ENCODE measurements around the gene F5.

Gene F5

GRCh38 chr1:169588112-169588511 is 1.8 kb upstream of the F5 start:
- no peak for DNase-seq
- Histone ChIP-seq H3K27me3 (ENCODE audit: insufficient read depth, low read length, poor library complexity) (no peaks in the 10 kb centered on the region), H3K4me3 (ENCODE audit: low read depth in 1 of 2, low read length in 2 of 2) (no peak overlapping the region), H3K4me1 (ENCODE audit: insufficient read depth, low read length) (peaks cover 21% of the 10 kb centered on the region), H4K20me1 (ENCODE audit: insufficient read depth, low read length) (no peaks in the 10 kb centered on the region), H2AFZ (ENCODE audit: low read depth, low read length) (no peak overlapping the region), H3K79me2 (ENCODE audit: insufficient read depth, low read length) (no peaks in the 10 kb centered on the region), H3K27ac (ENCODE audit: low read length) (no peak overlapping the region), H3K4me2 (ENCODE audit: insufficient read depth, low read length) (no peak overlapping the region), H3K9ac (ENCODE audit: low read depth, low read length) (no peak overlapping the region), H3K9me3 (ENCODE audit: insufficient read depth, low read length, severe bottlenecking) (no peaks in the 10 kb centered on the region), H3K36me3 (ENCODE audit: insufficient read depth, low read length) (no peaks in the 10 kb centered on the region)
- TF ChIP-seq CTCF (IDR thresholded peaks at IDR 0.05; ENCODE audit: borderline replicate concordance, extremely low read depth, low read length, poor library complexity, severe bottlenecking) (no peak), EZH2 (IDR thresholded peaks at IDR 0.05; ENCODE audit: borderline replicate concordance, low read depth, low read length, severe bottlenecking) (no peak)
- ATAC-seq (ENCODE audit: insufficient read depth, low read depth), result no peak

DNA sequence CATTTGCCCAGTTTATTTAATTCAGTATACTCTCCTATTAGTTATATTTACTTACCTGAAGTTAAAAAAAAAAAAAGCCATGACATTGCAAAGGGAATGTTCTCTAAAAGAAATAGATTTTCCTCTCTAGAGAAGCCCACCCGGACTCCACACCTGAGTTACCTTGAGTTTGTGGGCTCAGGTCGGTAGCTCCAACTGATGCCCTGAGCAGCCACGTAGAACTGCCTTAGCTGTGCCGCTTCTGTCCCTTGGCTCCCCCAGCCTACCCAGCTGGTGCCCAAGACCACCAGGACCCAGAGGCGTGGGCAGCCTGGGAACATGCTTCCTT is 250 bp downstream of the F5 start:
- TF ChIP-seq EZH2 (IDR thresholded peaks at IDR 0.05; ENCODE audit: borderline replicate concordance, low read depth, low read length, severe bottlenecking) (no peak), CTCF (IDR thresholded peaks at IDR 0.05; ENCODE audit: borderline replicate concordance, extremely low read depth, low read length, poor library complexity, severe bottlenecking) (no peak)
- Histone ChIP-seq H4K20me1 (ENCODE audit: insufficient read depth, low read length) (no peaks in the 10 kb centered on the region), H3K36me3 (ENCODE audit: insufficient read depth, low read length) (no peaks in the 10 kb centered on the region), H3K27ac (ENCODE audit: low read length) (no peak overlapping the region), H3K9me3 (ENCODE audit: insufficient read depth, low read length, severe bottlenecking) (no peaks in the 10 kb centered on the region), H2AFZ (ENCODE audit: low read depth, low read length) (peak overlapping the region; percentile 63), H3K4me3 (ENCODE audit: low read depth in 1 of 2, low read length in 2 of 2) (peak overlapping the region in 1 of 2 experiments; percentile 38; a peak in 1 of 4 replicates), H3K4me1 (ENCODE audit: insufficient read depth, low read length) (peaks cover 21% of the 10 kb centered on the region), H3K4me2 (ENCODE audit: insufficient read depth, low read length) (peak overlapping the region; percentile 69), H3K9ac (ENCODE audit: low read depth, low read length) (peak overlapping the region; percentile 16), H3K79me2 (ENCODE audit: insufficient read depth, low read length) (no peaks in the 10 kb centered on the region), H3K27me3 (ENCODE audit: insufficient read depth, low read length, poor library complexity) (no peaks in the 10 kb centered on the region)
- no peak for DNase-seq
- ATAC-seq (ENCODE audit: insufficient read depth, low read depth), result no peak

DNA sequence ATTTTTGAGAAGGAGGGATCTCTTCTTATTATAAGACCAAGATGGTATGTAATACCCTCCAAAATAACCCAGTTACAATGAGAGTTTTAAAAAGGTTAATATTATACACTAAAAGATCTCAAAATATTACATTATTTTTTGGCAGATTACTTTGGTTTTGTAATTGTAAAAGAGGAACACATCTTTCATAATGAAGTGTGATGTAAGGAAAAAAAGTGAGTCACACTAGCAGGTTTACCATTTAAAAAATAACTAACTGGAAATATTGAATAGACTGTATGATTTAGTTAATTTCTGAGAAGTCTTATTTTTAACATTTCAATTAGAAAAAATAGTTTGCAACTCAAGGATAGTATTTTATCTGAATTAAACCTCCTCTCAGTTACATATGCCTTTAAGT is 1.1 kb downstream of the F5 start:
- Histone ChIP-seq H3K79me2 (ENCODE audit: insufficient read depth, low read length) (no peaks in the 10 kb centered on the region), H3K9ac (ENCODE audit: low read depth, low read length) (no peak overlapping the region), H3K27me3 (ENCODE audit: insufficient read depth, low read length, poor library complexity) (no peaks in the 10 kb centered on the region), H3K36me3 (ENCODE audit: insufficient read depth, low read length) (no peaks in the 10 kb centered on the region), H3K4me2 (ENCODE audit: insufficient read depth, low read length) (no peak overlapping the region), H2AFZ (ENCODE audit: low read depth, low read length) (no peak overlapping the region), H4K20me1 (ENCODE audit: insufficient read depth, low read length) (no peaks in the 10 kb centered on the region), H3K4me1 (ENCODE audit: insufficient read depth, low read length) (peaks cover 21% of the 10 kb centered on the region), H3K27ac (ENCODE audit: low read length) (no peak overlapping the region), H3K4me3 (ENCODE audit: low read depth in 1 of 2, low read length in 2 of 2) (no peak overlapping the region), H3K9me3 (ENCODE audit: insufficient read depth, low read length, severe bottlenecking) (no peaks in the 10 kb centered on the region)
- DNase-seq (no peak), ATAC-seq (ENCODE audit: insufficient read depth, low read depth) (no peak)
- TF ChIP-seq EZH2 (IDR thresholded peaks at IDR 0.05; ENCODE audit: borderline replicate concordance, low read depth, low read length, severe bottlenecking) (no peak), CTCF (IDR thresholded peaks at IDR 0.05; ENCODE audit: borderline replicate concordance, extremely low read depth, low read length, poor library complexity, severe bottlenecking) (no peak)
